K562 (cell line): ENCODE results near the gene ELOVL2. TPM values are rescaled to one million over a fixed set of nuclear protein-coding genes. Genes with fewer than 3 reads are reported as not detected.
A peak's percentile ranks its signal among the peaks of the same experiment; 100 is the strongest.

Source experiments
- ATAC-seq: fragments of 200-7000 bp; cut with Tn5 transposase; 3 replicates; pipeline ENCODE4 v1.9.1; 2020; ENCODE audit warnings: moderate library complexity
- BruUV-seq: library from RNA; stranded (reverse); fragments of 400-500 nt; replicated peaks from 2 replicates; lab custom pipeline; 2021; lab: Mats Ljungman, UMichigan
- CTCF ChIA-PET: fragments of 300-600 bp; formaldehyde crosslinking; extraction: SDS; loops from one replicate; lab custom pipeline; 2021; ENCODE audit warnings: low intra/inter-chr PET ratio; lab: Yijun Ruan, JAX
- POLR2A ChIA-PET: fragments of 300-600, 350-650 bp; sonication (Branson Sonifier 250); formaldehyde crosslinking; extraction: SDS; loops from one replicate; lab custom pipeline; 2021; ENCODE audit warnings: antibody characterized with exemption, inconsistent platforms; lab: Yijun Ruan, JAX
- DNase-seq, 4 experiments: peaks; one replicate each; pipeline versions ENCODE4 v3.0.0 to v3.0.0-alpha.2; 2011 to 2018; ENCODE audit warnings: low spot score in 3 of 4, mixed read lengths in 3 of 4; ENCODE audit errors: extremely low read depth in 1 of 4
- FAIRE-seq: peaks from 2 replicates; lab custom pipeline; 2011; peaks lifted over from hg19 to GRCh38; lab: Jason Lieb, UNC
- H2AFZ ChIP-seq: 2 replicates; pipeline ENCODE4 v1.6.0; 2011; ENCODE audit warnings: low read depth, low read length, control low read depth, inconsistent platforms
- H3K27ac ChIP-seq: fragments of 200-600 bp; 3 replicates; pipeline ENCODE4 v1.8.0; 2011; ENCODE audit warnings: low read depth, mild to moderate bottlenecking, control low read depth, inconsistent platforms, low read length, moderate library complexity, mixed read lengths; ENCODE audit errors: extremely low read depth
- H3K27me3 ChIP-seq, 2 experiments: fragments of 300-600 bp in 1 of 2; 2 replicates in 1 of 2; 3 replicates in 1 of 2; pipeline versions ENCODE4 v1.6.0 to v1.8.0; 2011; ENCODE audit warnings: inconsistent platforms in 2 of 2, low read length in 2 of 2, mild to moderate bottlenecking in 1 of 2, mixed read lengths in 1 of 2, moderate library complexity in 1 of 2; ENCODE audit not compliant: control insufficient read depth in 2 of 2, insufficient read depth in 2 of 2
- H3K36me3 ChIP-seq: fragments of 300-600 bp; 3 replicates; pipeline ENCODE4 v1.8.0; 2011; ENCODE audit warnings: mild to moderate bottlenecking, low read length, inconsistent platforms; ENCODE audit not compliant: control insufficient read depth, insufficient read depth
- H3K4me1 ChIP-seq, 2 experiments: fragments of 200-600 bp in 1 of 2; replicated peaks in 1 of 2; 2 replicates in 1 of 2; 3 replicates in 1 of 2; pipeline versions ENCODE4 v1.5.1 to v1.8.0; 2011; ENCODE audit warnings: inconsistent platforms in 2 of 2, low read length in 2 of 2, mild to moderate bottlenecking in 1 of 2, mixed read lengths in 1 of 2, moderate library complexity in 1 of 2; ENCODE audit not compliant: control insufficient read depth in 2 of 2, insufficient read depth in 2 of 2
- H3K4me2 ChIP-seq: 2 replicates; pipeline ENCODE4 v1.6.1; 2011; ENCODE audit warnings: low read length, control low read depth, inconsistent platforms, mixed read lengths; ENCODE audit not compliant: insufficient read depth
- H3K4me3 ChIP-seq: fragments of 200-600 bp; sonication (generic), shearing (Covaris generic); 2 replicates; pipeline ENCODE4 v1.5.1; 2016; ENCODE audit warnings: control low read depth, inconsistent platforms
- H3K79me2 ChIP-seq: fragments of 200-600 bp; 3 replicates; pipeline ENCODE4 v1.8.0; 2011; ENCODE audit warnings: low read length, inconsistent platforms; ENCODE audit not compliant: control insufficient read depth, insufficient read depth
- H3K9ac ChIP-seq, 2 experiments: 2 replicates each; pipeline versions ENCODE4 v1.6.0 to v1.6.1; 2011; ENCODE audit warnings: low read depth in 2 of 2, low read length in 2 of 2, control low read depth in 1 of 2, inconsistent platforms in 1 of 2, mild to moderate bottlenecking in 1 of 2, mixed read lengths in 1 of 2; ENCODE audit not compliant: insufficient read depth in 1 of 2
- H3K9me1 ChIP-seq: one replicate; pipeline ENCODE4 v1.6.0; 2011; ENCODE audit warnings: inconsistent platforms, mild to moderate bottlenecking, low read length, moderate library complexity; ENCODE audit not compliant: control insufficient read depth, insufficient read depth
- H3K9me3 ChIP-seq: replicated peaks from 2 replicates; pipeline ENCODE4 v1.5.1; 2011; ENCODE audit warnings: low read depth, low read length, inconsistent platforms; ENCODE audit not compliant: control insufficient read depth, insufficient read depth
- H4K20me1 ChIP-seq: replicated peaks from 2 replicates; pipeline ENCODE4 v1.6.1; 2011; ENCODE audit warnings: low read length, inconsistent platforms, mixed read lengths; ENCODE audit not compliant: control insufficient read depth, insufficient read depth
- CREBBP ChIP-seq: IDR thresholded peaks from one replicate; pipeline ENCODE4 v1.6.1; 2012; ENCODE audit warnings: low read depth, mild to moderate bottlenecking, control low read depth, inconsistent platforms, low read length
- MCM7 ChIP-seq, 2 experiments: fragments of 450-650 bp; IDR thresholded peaks; 2 replicates each; pipeline ENCODE4 v1.6.1; 2016 to 2018
- NFE2L1 ChIP-seq: fragments of 450-650 bp; IDR thresholded peaks from 2 replicates; pipeline ENCODE4 v1.6.1; 2016; ENCODE audit warnings: missing genetic modification characterization, low read depth, mild to moderate bottlenecking, missing compliant biosample characterization, moderate library complexity, borderline replicate concordance
- RNF2 ChIP-seq: sonication (generic); IDR thresholded peaks from 2 replicates; pipeline ENCODE4 v1.6.1; 2016
- SETDB1 ChIP-seq: IDR thresholded peaks from one replicate; pipeline ENCODE4 v1.6.1; 2012; ENCODE audit warnings: low read length, control low read depth, inconsistent platforms
- WHSC1 ChIP-seq: IDR thresholded peaks from one replicate; pipeline ENCODE4 v1.6.1; 2012; ENCODE audit warnings: low read length, control low read depth, inconsistent platforms
- ZBTB8A ChIP-seq: fragments of 450-650 bp; IDR thresholded peaks from 2 replicates; pipeline ENCODE4 v1.6.1; 2018; ENCODE audit warnings: mild to moderate bottlenecking, moderate library complexity; ENCODE audit not compliant: partially characterized antibody
- ZNF263 ChIP-seq: sonication (generic); formaldehyde crosslinking; IDR thresholded peaks from 2 replicates; pipeline ENCODE4 v1.8.0; 2022; ENCODE audit warnings: mild to moderate bottlenecking, missing genetic modification reagents, borderline replicate concordance
- WGBS: fragments of 100-300 bp; shearing (Covaris generic); methylation state at CpG from one replicate; pipeline ENCODE4 v1.1.6; 2016; ENCODE audit warnings: low coverage, mixed read lengths; ENCODE audit not compliant: insufficient coverage; ENCODE audit errors: missing lambda C conversion rate; 5-methylcytosine and 5-hydroxymethylcytosine counted together
- in situ Hi-C: fragments of 300-500 bp; cut with MboI; formaldehyde crosslinking; loops from 4 replicates; pipeline ENCODE4 v1.15.0; 2018; ENCODE audit warnings: inconsistent platforms, mixed read lengths
- intact Hi-C: fragments of 100-400 bp; cut with micrococcal nuclease; formaldehyde crosslinking; loops from 2 replicates; pipeline ENCODE4 v1.14.2; 2022
- polyA plus RNA-seq, 8 experiments: library from polyadenylated mRNA; depleted of rRNA in 4 of 8; stranded (reverse) in 5 of 8; unstranded in 3 of 8; fragments of >200 nt; fragmentation: Nextera tagmentation in 2 of 8; fragmentation: Illumina TruSeq in 1 of 8; extraction: Ambion mirVana in 2 of 8; extraction: Trizol in 1 of 8; gene quantifications; 2 replicates each; pipeline versions ENCODE4 v1.2.1 to v1.2.3, GENCODE V29; 2011 to 2014; ENCODE audit warnings: inconsistent platforms in 1 of 8, missing spikeins in 1 of 8
- total RNA-seq, 7 experiments: library from RNA; depleted of rRNA in 6 of 7; stranded (reverse); fragments of >200 nt in 6 of 7; fragmentation: Illumina TruSeq in 2 of 7; extraction: Trizol in 2 of 7; gene quantifications; 2 replicates each; pipeline versions ENCODE4 v1.2.1 to v1.2.3, GENCODE V29; 2011 to 2021; ENCODE audit warnings: low replicate concordance in 1 of 7
- TF ChIP-seq, protein P1 (sequence below), 2 experiments: IDR thresholded peaks; 2 replicates each; pipeline ENCODE4 v1.6.1; 2011; ENCODE audit warnings: borderline replicate concordance in 1 of 2, control low read depth in 1 of 2, low read depth in 1 of 2, low read length in 1 of 2, mild to moderate bottlenecking in 1 of 2, mixed read lengths in 1 of 2, moderate library complexity in 1 of 2; ENCODE audit not compliant: insufficient read depth in 1 of 2, insufficient read length in 1 of 2, poor library complexity in 1 of 2, severe bottlenecking in 1 of 2; ENCODE audit errors: extremely low read depth in 1 of 2
- TF ChIP-seq, protein P2 (sequence below): sonication (generic); IDR thresholded peaks from 2 replicates; pipeline ENCODE4 v1.6.1; 2016

ELOVL2 gene
- total and polyA plus RNA-seq, 9 of the 15 experiments (the other 6 are each of a cell fraction or from before 2014, with no cell fraction given): 0.05 to 0.96 (median 0.31) TPM

DNA sequence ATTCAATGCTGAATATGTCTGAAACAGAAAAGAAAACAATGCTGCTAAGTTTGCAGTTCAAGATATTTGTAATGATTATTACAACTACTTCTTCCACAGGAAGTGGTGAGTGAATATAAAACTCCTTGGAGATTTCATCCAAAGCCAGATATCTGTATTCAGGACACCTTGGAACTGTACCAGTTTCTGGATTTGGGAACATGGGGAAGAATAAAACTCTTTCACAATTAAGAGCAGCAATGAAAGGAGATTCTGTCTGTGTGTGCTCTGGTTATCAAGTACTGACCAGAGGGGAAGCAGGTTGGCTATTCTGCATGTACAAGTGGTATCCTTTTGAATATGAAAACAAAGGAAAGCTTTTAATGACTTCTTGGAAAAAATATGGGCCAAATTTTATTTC is 21.1 kb downstream of the ELOVL2 start:
- TF ChIP-seq MCM7 (IDR thresholded peaks at IDR 0.05) (no peak), SETDB1 (no peak), RNF2 (0 out of 2 replicates have a peak, but pooled peaks have one; percentile 16)
- TF ChIP-seq, protein P1, sequence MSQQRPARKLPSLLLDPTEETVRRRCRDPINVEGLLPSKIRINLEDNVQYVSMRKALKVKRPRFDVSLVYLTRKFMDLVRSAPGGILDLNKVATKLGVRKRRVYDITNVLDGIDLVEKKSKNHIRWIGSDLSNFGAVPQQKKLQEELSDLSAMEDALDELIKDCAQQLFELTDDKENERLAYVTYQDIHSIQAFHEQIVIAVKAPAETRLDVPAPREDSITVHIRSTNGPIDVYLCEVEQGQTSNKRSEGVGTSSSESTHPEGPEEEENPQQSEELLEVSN (IDR thresholded peaks at IDR 0.05; ENCODE audit: borderline replicate concordance in 1 of 2, extremely low read depth in 1 of 2, insufficient read depth in 1 of 2, insufficient read length in 1 of 2, low read depth in 1 of 2, low read length in 1 of 2, poor library complexity in 1 of 2, severe bottlenecking in 1 of 2): no peak
- in situ Hi-C loops (no loop called here), intact Hi-C loops (no loop called here)
- no peaks in the 10 kb centered on the region for H4K20me1 ChIP-seq
- no peaks in the 10 kb centered on the region for H3K79me2 ChIP-seq
- CTCF ChIA-PET: no interaction called here
- ATAC-seq: no peak
- BruUV-seq: no TSS peak
- no peaks in the 10 kb centered on the region for H3K9me1 ChIP-seq
- H3K4me3 ChIP-seq: no peak overlapping the region
- no peak overlapping the region for H2AFZ ChIP-seq
- POLR2A ChIA-PET: interaction anchor here (1.7 kb wide), 1 partner anchor 14 kb away, joined by 6 read pairs; no protein-coding TSS in a partner anchor
- no peak overlapping the region for H3K4me2 ChIP-seq
- H3K9me3 ChIP-seq: no peaks in the 10 kb centered on the region
- H3K36me3 ChIP-seq: no peaks in the 10 kb centered on the region
- FAIRE-seq: no peak
- H3K4me1 ChIP-seq: no peaks in the 10 kb centered on the region
- no peak for DNase-seq
- no peak overlapping the region for H3K27ac ChIP-seq
- peaks cover 21 to 34% of the 10 kb centered on the region in 2 experiments for H3K27me3 ChIP-seq
- no peak overlapping the region for H3K9ac ChIP-seq

DNA sequence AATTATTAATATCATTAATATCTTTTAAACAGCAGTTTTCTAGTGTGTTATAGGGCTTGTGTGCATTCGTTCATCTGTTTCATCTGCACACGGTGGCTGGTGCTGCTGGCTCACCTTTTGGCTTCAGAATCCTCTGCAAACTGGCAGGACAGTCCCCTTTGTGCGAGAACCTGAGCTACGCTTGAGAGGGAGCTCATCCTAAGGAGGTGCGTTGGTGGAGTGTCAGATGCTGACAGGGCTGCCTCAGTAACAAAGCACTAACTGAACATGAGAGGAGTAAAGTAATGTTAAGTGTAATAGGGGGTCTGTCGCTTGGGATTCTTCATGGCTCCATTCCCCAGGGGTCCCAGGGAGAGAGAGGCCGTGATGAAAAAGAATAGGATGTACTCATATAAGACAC is 22.4 kb downstream of the ELOVL2 start:
- H2AFZ ChIP-seq: no peak overlapping the region
- no peaks in the 10 kb centered on the region for H3K9me1 ChIP-seq
- FAIRE-seq (no peak), ATAC-seq (peak; percentile 49), DNase-seq (no peak)
- H3K27me3 ChIP-seq: peaks cover 21 to 28% of the 10 kb centered on the region in 2 experiments
- H3K4me2 ChIP-seq: no peak overlapping the region
- CTCF ChIA-PET: no interaction called here
- no peak overlapping the region for H3K9ac ChIP-seq
- H4K20me1 ChIP-seq: no peaks in the 10 kb centered on the region
- intact Hi-C loops: no loop called here
- POLR2A ChIA-PET: interaction anchor here (0.6 to 1.7 kb wide), 4 partner anchors 12 to 221 kb away, joined by 3 to 6 read pairs (median 3); no protein-coding TSS in a partner anchor
- no TSS peak for BruUV-seq
- no peak overlapping the region for H3K27ac ChIP-seq
- no peaks in the 10 kb centered on the region for H3K36me3 ChIP-seq
- H3K4me1 ChIP-seq: no peaks in the 10 kb centered on the region
- no peak overlapping the region for H3K4me3 ChIP-seq
- H3K79me2 ChIP-seq: no peaks in the 10 kb centered on the region
- under 1% methylated on average over 7 of the region's 7 CpGs for WGBS
- H3K9me3 ChIP-seq: no peaks in the 10 kb centered on the region
- in situ Hi-C loops: no loop called here
- TF ChIP-seq NFE2L1 (tag) (no peak), ZBTB8A (no peak), ZNF263 (CRISPR knock-in tag) (no peak), WHSC1 (no peak), CREBBP (no peak)
- TF ChIP-seq, protein P2, sequence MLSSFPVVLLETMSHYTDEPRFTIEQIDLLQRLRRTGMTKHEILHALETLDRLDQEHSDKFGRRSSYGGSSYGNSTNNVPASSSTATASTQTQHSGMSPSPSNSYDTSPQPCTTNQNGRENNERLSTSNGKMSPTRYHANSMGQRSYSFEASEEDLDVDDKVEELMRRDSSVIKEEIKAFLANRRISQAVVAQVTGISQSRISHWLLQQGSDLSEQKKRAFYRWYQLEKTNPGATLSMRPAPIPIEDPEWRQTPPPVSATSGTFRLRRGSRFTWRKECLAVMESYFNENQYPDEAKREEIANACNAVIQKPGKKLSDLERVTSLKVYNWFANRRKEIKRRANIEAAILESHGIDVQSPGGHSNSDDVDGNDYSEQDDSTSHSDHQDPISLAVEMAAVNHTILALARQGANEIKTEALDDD: no peak
